Inflammatory macrophage treated with lipopolysaccharide for 1 hour (primary cell): ENCODE measurements around the gene SLC19A3.
"Not testable (repeated sequence)": the region's sequence is repeated elsewhere in the genome, so short reads cannot be mapped to it uniquely, and the experiment has no call there.

Experiments used
- DNase-seq, 2 donors: peaks; one replicate each; pipeline ENCODE4 v3.0.0-alpha.2; 2020 to 2022

Gene SLC19A3

GRCh38 chr2:227701556-227701955 lies 16.3 kb downstream of the SLC19A3 start:
- no peak for DNase-seq

GRCh38 chr2:227696990-227697679 lies 20.7 kb downstream of the SLC19A3 start:
- DNase-seq = no peak

DNA sequence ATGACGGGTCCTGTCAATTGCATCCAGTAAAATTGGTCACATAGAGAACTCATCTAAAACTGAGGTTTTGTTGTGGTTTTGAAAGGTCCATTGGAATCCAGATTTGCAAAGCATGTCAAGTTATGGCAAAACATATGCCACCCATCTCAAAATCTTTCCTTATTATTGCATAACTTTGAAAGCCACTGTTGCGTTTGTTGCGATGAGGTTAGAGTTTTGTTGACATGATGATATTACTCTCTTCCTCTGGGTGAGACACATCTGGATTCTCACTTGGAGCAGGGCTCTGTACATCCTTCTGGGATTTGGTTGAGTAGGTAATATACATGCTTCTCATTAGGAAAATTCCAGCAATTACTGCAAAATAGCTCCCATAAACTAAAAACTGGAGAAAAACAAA lies 30.6 kb downstream of the SLC19A3 start:
- no peak for DNase-seq

GRCh38 chr2:227684258-227684657 lies 33.6 kb downstream of the SLC19A3 start:
- no peak for DNase-seq

DNA sequence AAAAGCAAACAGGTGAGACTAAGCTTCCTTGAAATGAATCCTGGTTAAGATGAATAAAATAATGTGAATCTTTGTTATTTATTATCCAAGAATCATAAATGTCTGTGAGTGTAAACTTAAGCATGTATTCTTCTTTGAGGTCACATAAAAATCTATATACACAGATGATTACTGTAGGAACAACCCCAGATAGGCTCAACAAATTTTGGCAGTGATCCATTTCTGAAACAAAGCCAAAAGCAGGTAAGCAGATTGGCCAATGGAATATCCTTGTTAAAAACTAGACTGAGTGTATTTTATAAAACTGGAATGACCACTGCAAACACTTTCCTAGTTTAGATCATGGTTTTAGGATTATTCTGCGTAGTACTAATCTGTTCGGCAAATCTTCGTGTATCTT lies 39.9 kb downstream of the SLC19A3 start:
- no peak for DNase-seq

GRCh38 chr2:227674485-227674884 lies 43.3 kb downstream of the SLC19A3 start:
- DNase-seq = no peak

DNA sequence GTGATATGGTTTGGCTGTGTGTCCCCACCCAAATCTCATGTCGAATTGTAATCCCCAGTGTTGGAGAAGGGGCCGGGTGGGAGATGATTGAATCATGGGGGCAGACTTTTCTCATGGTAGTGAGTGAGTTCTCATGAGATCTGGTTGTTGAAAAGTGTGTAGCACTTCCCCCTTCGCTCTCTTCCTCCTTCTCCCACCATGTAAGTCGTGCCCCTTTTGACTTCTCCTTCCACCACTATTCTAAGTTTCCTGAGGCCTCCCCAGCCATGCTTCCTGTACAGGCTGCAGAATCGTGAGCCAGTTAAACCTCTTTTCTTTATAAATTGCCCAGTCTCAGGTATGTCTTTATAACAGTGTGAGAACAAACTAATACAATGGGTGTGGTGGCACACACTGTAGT lies 44.2 kb downstream of the SLC19A3 start:
- DNase-seq = peak in 1 of 2 donors; percentile 14

DNA sequence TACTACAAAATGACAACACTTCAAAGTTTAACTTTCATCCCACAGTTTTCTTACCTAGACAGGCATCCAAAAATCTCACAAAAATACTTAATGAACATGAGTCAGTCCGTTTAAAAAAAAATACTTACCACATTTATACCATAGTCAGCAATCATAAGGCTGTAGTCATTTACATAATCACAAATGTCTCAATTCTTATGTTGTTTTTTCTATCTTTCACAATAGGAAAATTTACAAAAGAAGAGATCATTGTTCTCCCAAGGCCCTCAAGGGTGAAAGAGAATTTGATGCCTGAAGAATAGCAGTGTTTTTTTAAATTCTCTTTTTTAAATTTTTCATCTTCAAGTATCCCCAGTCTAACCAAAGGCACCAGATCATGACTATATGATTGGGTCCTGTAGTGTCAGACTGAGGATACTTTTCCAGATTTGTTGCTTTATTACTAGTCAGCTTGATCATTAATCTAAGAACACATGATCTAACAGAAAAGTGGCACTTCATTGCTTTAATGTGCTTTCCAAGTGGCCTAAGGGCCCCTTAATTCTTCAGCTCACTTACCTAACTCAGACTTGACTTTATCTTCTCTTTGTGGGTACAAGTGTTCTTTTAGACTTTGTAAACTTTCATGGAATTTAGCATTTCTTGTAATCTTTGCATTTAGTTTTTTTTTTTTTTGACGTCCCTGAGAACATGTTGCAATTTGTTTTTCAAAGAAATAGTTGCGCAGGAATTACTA lies 46.5 kb downstream of the SLC19A3 start:
- peak in 1 of 2 donors; percentile 34 for DNase-seq

DNA sequence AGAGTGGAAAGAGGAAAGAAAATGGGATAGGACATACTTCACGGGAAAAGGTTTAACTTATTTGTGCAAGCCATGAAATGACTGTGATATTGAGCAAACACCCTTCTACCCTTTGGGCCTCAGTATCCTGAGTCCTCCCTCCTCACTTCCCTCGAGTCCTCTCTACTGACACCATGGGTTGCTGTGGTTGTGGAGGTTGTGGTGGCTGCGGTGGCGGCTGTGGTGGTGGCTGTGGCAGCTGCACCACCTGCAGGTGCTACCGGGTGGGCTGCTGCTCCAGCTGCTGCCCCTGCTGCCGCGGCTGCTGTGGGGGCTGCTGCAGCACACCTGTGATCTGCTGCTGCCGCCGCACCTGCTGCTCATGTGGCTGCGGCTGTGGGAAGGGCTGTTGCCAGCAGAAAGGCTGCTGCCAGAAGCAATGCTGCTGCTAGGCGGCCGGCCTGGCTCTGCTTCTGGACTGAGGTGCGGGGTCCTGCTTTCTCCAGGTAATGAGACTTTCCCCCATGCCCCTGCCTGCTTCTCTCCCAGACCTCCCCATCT lies 51.1 kb downstream of the SLC19A3 start, which contains the start of gene SCYGR5:
TSS of gene SCYGR5 (plus strand) at position 174 of the 540 bp plus-strand sequence. CDS start at position 174, 0 bp downstream.
- DNase-seq = not testable (repeated sequence)

DNA sequence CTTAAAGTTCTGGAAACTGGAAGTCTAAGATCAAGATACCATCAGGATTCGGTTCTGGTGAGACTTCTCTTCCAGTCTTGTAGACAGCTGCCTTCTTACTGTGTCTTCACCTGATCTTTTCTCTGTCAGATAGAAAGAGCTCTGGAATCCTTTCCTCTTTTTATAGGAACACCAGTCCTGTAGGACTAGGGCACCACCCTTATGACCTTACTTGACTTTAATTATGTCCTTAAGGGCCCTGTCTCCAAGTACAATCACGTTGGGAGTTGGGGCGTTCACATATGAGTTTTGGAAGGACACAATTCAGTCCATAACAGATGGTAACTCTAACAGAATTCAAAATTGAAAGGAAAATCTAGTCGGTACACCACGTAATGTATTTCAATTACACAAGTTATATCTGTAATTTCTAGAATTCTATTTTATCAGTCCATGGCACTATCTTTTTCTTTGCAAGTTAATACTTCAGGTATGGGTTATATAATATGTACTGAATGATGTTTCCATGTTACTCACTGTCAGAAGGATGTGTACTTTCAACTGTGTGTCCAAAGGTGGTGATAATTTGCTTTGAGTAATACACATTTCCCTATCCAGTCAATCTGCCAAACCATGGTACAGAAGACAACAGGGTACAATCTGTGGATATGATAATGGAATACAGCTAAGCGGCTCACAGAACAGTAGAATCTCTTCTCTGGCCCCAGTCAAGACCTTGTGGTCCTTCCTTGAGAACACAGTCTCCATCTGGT lies 52.5 kb downstream of the SLC19A3 start:
- no peak for DNase-seq

DNA sequence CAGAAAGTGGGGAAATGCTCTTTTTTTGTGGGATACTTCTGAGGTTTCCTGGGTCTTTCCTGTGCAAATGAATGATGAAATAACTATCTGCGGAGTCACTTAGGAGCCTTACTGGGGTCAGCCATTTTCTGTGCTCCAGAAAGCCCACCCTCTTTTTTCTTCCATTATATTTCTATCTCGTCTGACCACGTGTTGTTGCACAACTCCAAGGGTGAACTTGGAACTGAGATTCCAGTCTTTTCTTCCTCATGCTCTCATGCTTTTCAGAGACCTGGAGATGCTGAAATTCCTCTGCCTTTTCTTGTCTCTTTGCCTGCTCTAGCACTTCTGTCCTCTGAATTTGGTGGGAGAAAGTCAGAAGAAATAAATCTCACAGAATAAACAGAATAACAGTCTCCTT lies 56.0 kb downstream of the SLC19A3 start:
- no peak for DNase-seq

GRCh38 chr2:227661025-227661649 lies 56.7 kb downstream of the SLC19A3 start:
- no peak for DNase-seq

DNA sequence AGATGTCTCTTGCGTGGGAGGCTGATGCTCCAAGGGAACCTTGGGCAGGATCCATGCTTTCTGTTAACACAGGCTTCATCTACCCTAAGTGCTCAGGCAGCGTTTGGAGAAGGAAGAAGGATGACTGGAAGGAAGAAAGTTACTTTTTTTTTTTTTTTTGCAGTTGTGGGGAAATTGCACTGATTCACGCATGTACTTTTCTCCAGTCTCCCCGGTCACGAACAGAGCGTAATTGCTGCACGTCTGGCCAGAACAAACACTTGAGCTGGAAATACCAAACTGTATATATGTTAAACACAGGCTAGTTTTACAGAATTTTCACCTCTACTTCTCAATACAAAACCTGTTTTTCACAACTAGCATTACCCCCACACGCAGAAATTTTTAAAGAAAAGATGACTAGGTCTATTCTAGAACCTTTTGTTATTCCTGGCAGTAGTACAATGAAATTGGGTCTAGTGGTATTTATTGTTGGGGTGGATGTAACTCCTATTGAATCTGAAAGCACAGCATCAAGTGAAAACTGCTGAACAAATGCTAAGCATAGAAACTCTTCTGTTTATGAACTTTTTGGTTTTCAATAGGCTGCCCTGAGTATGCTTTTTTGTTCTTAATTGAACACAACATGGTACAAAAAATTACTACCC lies 60.5 kb downstream of the SLC19A3 start:
- DNase-seq = no peak

GRCh38 chr2:227655454-227655853 lies 62.4 kb downstream of the SLC19A3 start:
- peak; percentile 88 to 89 for DNase-seq

- DNase-seq = peak in 1 of 2 donors; percentile 27
Observed at GRCh38 chr2:227654426-227654825, 63.4 kb downstream of the SLC19A3 start.

GRCh38 chr2:227653419-227653818 lies 64.4 kb downstream of the SLC19A3 start:
- peak in 1 of 2 donors; percentile 14 for DNase-seq

GRCh38 chr2:227643990-227644551 lies 73.8 kb downstream of the SLC19A3 start:
- no peak for DNase-seq

DNA sequence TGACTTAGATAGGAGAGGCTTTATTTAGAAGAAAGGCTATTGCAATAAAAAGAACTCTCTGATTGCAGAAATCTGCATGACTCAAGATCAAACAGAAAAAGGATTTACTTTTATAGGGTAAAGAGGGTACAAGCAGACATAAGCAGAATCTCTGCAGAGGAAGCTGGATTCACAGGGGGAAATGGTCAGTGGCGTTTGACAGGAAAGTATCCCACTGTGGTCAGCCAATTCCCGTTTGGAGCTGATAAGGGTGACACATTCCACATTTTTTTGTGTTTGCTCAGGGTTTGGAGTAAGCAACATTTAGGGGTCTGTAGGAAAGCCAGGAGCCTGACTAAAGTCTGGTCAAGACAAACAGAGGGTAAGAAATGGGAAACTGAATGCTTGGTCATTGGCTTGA lies 75.2 kb downstream of the SLC19A3 start:
- no peak for DNase-seq

GRCh38 chr2:227634201-227634600 lies 83.6 kb downstream of the SLC19A3 start:
- DNase-seq = no peak
